ENCODE data around the gene CELF2. TPM values are rescaled to one million over a fixed set of nuclear protein-coding genes. Genes with fewer than 3 reads are reported as not detected.

The CELF2 gene
- total and polyA plus RNA-seq, 9 of the 15 experiments (the other 6 are each of a cell fraction or from before 2014, with no cell fraction given) = 4.0 to 20.3 (median 11.1) TPM

GRCh38 chr10:11379771-11380170 is 362.1 kb downstream of the CELF2 start:
- DNase-seq (ENCODE audit: extremely low read depth in 1 of 4, low spot score in 3 of 4) (no peak), FAIRE-seq (no peak), ATAC-seq (no peak)
- in situ Hi-C loops (cut with MboI) (no loop called here), intact Hi-C loops (cut with micrococcal nuclease) (no loop called here)
- no peak overlapping the region for H2AFZ ChIP-seq (ENCODE audit: low read depth, low read length)
- ChIA-PET CTCF (ENCODE audit: low intra/inter-chr PET ratio) (no interaction called here), POLR2A (interaction anchor here (0.6 kb wide), 1 partner anchor 43 kb away, joined by 4 read pairs; no protein-coding TSS in a partner anchor)
- no peaks in the 10 kb centered on the region for H3K36me3 ChIP-seq (ENCODE audit: control insufficient read depth, insufficient read depth, low read length)
- no peaks in the 10 kb centered on the region for H3K79me2 ChIP-seq (ENCODE audit: control insufficient read depth, insufficient read depth, low read length)
- H3K9me1 ChIP-seq (ENCODE audit: control insufficient read depth, insufficient read depth, low read length) = no peaks in the 10 kb centered on the region
- peaks cover 4 to 44% of the 10 kb centered on the region in 2 experiments; a peak in 4 of 5 replicates for H3K27me3 ChIP-seq (ENCODE audit: control insufficient read depth in 2 of 2, insufficient read depth in 2 of 2, low read length in 2 of 2)
- H3K27ac ChIP-seq (ENCODE audit: extremely low read depth, low read depth, low read length) = no peak overlapping the region
- no TSS peak for BruUV-seq (replicated peaks)
- H3K9me3 ChIP-seq (replicated peaks; ENCODE audit: control insufficient read depth, insufficient read depth, low read depth, low read length) = no peaks in the 10 kb centered on the region
- WGBS (ENCODE audit: insufficient coverage, low coverage, missing lambda C conversion rate) = under 1% methylated on average over 17 of the region's 17 CpGs
- H4K20me1 ChIP-seq (replicated peaks; ENCODE audit: control insufficient read depth, insufficient read depth, low read length) = no peaks in the 10 kb centered on the region
- no peaks in the 10 kb centered on the region for H3K4me1 ChIP-seq (replicated peaks in 1 of 2; ENCODE audit: control insufficient read depth in 2 of 2, insufficient read depth in 2 of 2, low read length in 2 of 2)
- H3K4me3 ChIP-seq = no peak overlapping the region
- H3K9ac ChIP-seq (ENCODE audit: insufficient read depth in 1 of 2, low read depth in 2 of 2, low read length in 2 of 2) = no peak overlapping the region
- H3K4me2 ChIP-seq (ENCODE audit: insufficient read depth, low read length) = no peak overlapping the region
- TF ChIP-seq NR1H2 (CRISPR knock-in tag; IDR thresholded peaks at IDR 0.05) (no peak), TBL1XR1 (IDR thresholded peaks at IDR 0.05; ENCODE audit: low read length in 2 of 2) (no peak), SAP30 (IDR thresholded peaks at IDR 0.05; ENCODE audit: borderline replicate concordance, insufficient read depth, low read depth, low read length, poor library complexity, severe bottlenecking) (no peak), ZNF184 (CRISPR knock-in tag; IDR thresholded peaks at IDR 0.05) (no peak), ZBTB8A (IDR thresholded peaks at IDR 0.05; ENCODE audit: partially characterized antibody) (no peak), TFAP4 (CRISPR knock-in tag; IDR thresholded peaks at IDR 0.05; ENCODE audit: borderline replicate concordance) (no peak), HDAC1 (IDR thresholded peaks at IDR 0.05) (no peak), SNIP1 (IDR thresholded peaks at IDR 0.05; ENCODE audit: low read depth) (no peak), MCM2 (IDR thresholded peaks at IDR 0.05; ENCODE audit: low read depth) (no peak), ZNF696 (CRISPR knock-in tag; conservative IDR thresholded peaks at IDR 0.05) (no peak), HOXB6 (CRISPR knock-in tag; IDR thresholded peaks at IDR 0.05; ENCODE audit: borderline replicate concordance) (no peak)
- TF ChIP-seq, protein P1, sequence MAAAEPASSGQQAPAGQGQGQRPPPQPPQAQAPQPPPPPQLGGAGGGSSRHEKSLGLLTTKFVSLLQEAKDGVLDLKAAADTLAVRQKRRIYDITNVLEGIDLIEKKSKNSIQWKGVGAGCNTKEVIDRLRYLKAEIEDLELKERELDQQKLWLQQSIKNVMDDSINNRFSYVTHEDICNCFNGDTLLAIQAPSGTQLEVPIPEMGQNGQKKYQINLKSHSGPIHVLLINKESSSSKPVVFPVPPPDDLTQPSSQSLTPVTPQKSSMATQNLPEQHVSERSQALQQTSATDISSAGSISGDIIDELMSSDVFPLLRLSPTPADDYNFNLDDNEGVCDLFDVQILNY (CRISPR knock-in tag; IDR thresholded peaks at IDR 0.05) = no peak
- TF ChIP-seq, protein P2, sequence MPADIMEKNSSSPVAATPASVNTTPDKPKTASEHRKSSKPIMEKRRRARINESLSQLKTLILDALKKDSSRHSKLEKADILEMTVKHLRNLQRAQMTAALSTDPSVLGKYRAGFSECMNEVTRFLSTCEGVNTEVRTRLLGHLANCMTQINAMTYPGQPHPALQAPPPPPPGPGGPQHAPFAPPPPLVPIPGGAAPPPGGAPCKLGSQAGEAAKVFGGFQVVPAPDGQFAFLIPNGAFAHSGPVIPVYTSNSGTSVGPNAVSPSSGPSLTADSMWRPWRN (IDR thresholded peaks at IDR 0.05; ENCODE audit: low read depth) = no peak
- TF ChIP-seq, protein P3, sequence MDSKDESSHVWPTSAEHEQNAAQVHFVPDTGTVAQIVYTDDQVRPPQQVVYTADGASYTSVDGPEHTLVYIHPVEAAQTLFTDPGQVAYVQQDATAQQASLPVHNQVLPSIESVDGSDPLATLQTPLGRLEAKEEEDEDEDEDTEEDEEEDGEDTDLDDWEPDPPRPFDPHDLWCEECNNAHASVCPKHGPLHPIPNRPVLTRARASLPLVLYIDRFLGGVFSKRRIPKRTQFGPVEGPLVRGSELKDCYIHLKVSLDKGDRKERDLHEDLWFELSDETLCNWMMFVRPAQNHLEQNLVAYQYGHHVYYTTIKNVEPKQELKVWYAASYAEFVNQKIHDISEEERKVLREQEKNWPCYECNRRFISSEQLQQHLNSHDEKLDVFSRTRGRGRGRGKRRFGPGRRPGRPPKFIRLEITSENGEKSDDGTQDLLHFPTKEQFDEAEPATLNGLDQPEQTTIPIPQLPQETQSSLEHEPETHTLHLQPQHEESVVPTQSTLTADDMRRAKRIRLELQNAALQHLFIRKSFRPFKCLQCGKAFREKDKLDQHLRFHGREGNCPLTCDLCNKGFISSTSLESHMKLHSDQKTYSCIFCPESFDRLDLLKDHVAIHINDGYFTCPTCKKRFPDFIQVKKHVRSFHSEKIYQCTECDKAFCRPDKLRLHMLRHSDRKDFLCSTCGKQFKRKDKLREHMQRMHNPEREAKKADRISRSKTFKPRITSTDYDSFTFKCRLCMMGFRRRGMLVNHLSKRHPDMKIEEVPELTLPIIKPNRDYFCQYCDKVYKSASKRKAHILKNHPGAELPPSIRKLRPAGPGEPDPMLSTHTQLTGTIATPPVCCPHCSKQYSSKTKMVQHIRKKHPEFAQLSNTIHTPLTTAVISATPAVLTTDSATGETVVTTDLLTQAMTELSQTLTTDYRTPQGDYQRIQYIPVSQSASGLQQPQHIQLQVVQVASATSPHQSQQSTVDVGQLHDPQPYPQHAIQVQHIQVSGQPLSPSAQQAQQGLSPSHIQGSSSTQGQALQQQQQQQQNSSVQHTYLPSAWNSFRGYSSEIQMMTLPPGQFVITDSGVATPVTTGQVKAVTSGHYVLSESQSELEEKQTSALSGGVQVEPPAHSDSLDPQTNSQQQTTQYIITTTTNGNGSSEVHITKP (IDR thresholded peaks at IDR 0.05; ENCODE audit: partially characterized antibody) = no peak
- TF ChIP-seq, protein P4, sequence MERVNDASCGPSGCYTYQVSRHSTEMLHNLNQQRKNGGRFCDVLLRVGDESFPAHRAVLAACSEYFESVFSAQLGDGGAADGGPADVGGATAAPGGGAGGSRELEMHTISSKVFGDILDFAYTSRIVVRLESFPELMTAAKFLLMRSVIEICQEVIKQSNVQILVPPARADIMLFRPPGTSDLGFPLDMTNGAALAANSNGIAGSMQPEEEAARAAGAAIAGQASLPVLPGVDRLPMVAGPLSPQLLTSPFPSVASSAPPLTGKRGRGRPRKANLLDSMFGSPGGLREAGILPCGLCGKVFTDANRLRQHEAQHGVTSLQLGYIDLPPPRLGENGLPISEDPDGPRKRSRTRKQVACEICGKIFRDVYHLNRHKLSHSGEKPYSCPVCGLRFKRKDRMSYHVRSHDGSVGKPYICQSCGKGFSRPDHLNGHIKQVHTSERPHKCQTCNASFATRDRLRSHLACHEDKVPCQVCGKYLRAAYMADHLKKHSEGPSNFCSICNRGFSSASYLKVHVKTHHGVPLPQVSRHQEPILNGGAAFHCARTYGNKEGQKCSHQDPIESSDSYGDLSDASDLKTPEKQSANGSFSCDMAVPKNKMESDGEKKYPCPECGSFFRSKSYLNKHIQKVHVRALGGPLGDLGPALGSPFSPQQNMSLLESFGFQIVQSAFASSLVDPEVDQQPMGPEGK (CRISPR knock-in tag; IDR thresholded peaks at IDR 0.05; ENCODE audit: borderline replicate concordance) = no peak

Data from K562 (cell line).